ENCODE measurements around the gene TFPT. TPM values are rescaled to one million over a fixed set of nuclear protein-coding genes. Genes with fewer than 3 reads are reported as not detected.
A peak's percentile ranks its signal among the peaks of the same experiment; 100 is the strongest.

The TFPT gene
- total and polyA plus RNA-seq, 2 of the 13 experiments (the other 11 are each of a cell fraction or from before 2014, with no cell fraction given): 8.4 to 10.7 TPM

DNA sequence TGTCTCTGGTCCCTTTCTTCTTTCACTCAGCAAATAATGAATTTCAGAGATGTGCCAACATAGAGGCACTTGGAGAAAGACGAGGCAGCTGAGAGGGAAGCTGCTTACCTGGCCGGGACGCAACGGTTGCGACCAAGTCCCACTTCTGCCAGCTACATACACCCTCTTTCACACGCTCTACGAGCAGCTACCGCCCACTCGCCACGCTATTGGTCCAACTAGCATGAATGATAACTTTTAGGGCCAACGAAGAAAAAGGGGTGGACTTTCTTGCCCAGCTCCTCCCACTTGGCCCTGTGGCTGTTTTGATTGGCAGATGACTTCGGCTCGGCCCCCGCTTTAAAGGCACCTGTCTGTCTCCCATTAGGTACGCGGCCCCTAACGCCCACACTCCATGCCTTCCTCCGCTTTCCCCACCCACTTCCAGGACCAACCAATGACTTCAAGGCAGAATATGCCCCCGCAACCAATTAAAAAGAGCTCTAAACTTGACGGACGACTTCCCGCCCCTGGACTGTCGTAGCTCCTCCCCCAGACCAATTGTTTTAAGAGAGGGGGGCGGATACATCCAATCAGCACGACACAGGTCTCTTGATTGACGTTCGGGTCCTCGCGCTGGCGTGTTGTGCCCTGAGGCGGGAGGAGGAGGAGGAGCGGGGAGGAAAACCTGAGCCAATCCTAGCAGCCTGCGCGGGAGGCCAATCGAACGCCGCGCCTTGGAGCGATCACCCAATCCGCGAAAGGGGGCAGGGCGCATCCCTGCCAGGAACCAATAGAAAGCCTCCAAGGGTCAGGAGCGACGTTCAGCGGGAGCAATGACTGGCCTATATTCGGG, 21.6 kb upstream of the TFPT start (continued):
- TF ChIP-seq MXD4 (CRISPR knock-in tag; IDR thresholded peaks at IDR 0.05) (no peak), SOX6 (IDR thresholded peaks at IDR 0.05) (no peak), SOX6 (CRISPR knock-in tag; IDR thresholded peaks at IDR 0.05) (no peak; the same call in none of the 2 replicates), ZNF800 (CRISPR knock-in tag; IDR thresholded peaks at IDR 0.05) (no peak; the same call in 1 of the 2 replicates), ZBTB7A (CRISPR knock-in tag; IDR thresholded peaks at IDR 0.05) (no peak), ATF2 (CRISPR knock-in tag; IDR thresholded peaks at IDR 0.05) (no peak), CCDC6 (CRISPR knock-in tag; IDR thresholded peaks at IDR 0.05) (no peak; the same call in 1 of the 2 replicates), ZNF7 (CRISPR knock-in tag; IDR thresholded peaks at IDR 0.05) (no peak), BHLHE40 (IDR thresholded peaks at IDR 0.05; ENCODE audit: low read length) (no peak), ZNF614 (CRISPR knock-in tag; IDR thresholded peaks at IDR 0.05; ENCODE audit: borderline replicate concordance) (0 out of 2 replicates have a peak, but pooled peaks have one; percentile 19), ZBTB49 (CRISPR knock-in tag; IDR thresholded peaks at IDR 0.05; ENCODE audit: borderline replicate concordance) (no peak), SCMH1 (CRISPR knock-in tag; IDR thresholded peaks at IDR 0.05; ENCODE audit: borderline replicate concordance) (no peak), ZNF570 (CRISPR knock-in tag; IDR thresholded peaks at IDR 0.05; ENCODE audit: borderline replicate concordance) (no peak), CHCHD3 (CRISPR knock-in tag; IDR thresholded peaks at IDR 0.05) (no peak), ZMYM4 (CRISPR knock-in tag; IDR thresholded peaks at IDR 0.05) (no peak), CBX2 (IDR thresholded peaks at IDR 0.05; ENCODE audit: low read depth, low read length) (no peak), CBX2 (CRISPR knock-in tag; IDR thresholded peaks at IDR 0.05; ENCODE audit: low read depth) (no peak), ZNF251 (CRISPR knock-in tag; IDR thresholded peaks at IDR 0.05) (no peak), TAF1 (CRISPR knock-in tag; IDR thresholded peaks at IDR 0.05) (peak; percentile 84)
- TF ChIP-seq, protein P1, sequence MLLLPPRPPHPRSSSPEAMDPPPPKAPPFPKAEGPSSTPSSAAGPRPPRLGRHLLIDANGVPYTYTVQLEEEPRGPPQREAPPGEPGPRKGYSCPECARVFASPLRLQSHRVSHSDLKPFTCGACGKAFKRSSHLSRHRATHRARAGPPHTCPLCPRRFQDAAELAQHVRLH (CRISPR knock-in tag; IDR thresholded peaks at IDR 0.05; ENCODE audit: borderline replicate concordance, low read depth): no peak; the same call in 1 of the 2 replicates
- TF ChIP-seq, protein P2, sequence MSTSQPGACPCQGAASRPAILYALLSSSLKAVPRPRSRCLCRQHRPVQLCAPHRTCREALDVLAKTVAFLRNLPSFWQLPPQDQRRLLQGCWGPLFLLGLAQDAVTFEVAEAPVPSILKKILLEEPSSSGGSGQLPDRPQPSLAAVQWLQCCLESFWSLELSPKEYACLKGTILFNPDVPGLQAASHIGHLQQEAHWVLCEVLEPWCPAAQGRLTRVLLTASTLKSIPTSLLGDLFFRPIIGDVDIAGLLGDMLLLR (CRISPR knock-in tag; IDR thresholded peaks at IDR 0.05): no peak
- TF ChIP-seq, protein P3, sequence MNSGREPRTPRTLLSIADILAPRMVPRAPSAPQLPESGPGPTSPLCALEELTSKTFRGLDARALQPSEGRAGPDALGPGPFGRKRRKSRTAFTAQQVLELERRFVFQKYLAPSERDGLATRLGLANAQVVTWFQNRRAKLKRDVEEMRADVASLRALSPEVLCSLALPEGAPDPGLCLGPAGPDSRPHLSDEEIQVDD (CRISPR knock-in tag; IDR thresholded peaks at IDR 0.05; ENCODE audit: borderline replicate concordance): no peak
